Effector memory CD4-positive, alpha-beta T cell (primary cell): ENCODE measurements around the gene PJVK.
A peak's percentile ranks its signal among the peaks of the same experiment; 100 is the strongest.
"Not testable (repeated sequence)": the region's sequence is repeated elsewhere in the genome, so short reads cannot be mapped to it uniquely, and the experiment has no call there.

Experiments
- DNase-seq, 3 donors: peaks; one replicate each; pipeline ENCODE4 v3.0.0-alpha.2; 2020
- H3K27ac ChIP-seq: 2 replicates; pipeline ENCODE4 v1.7.0; 2013; ENCODE audit warnings: mild to moderate bottlenecking, low read length, moderate library complexity; ENCODE audit not compliant: insufficient read depth, poor library complexity, severe bottlenecking
- H3K27me3 ChIP-seq: replicated peaks from 2 replicates; pipeline ENCODE4 v1.7.0; 2013; ENCODE audit warnings: mild to moderate bottlenecking, low read length; ENCODE audit not compliant: insufficient read depth, control insufficient read depth, poor library complexity, severe bottlenecking
- H3K36me3 ChIP-seq: 2 replicates; pipeline ENCODE4 v1.7.0; 2013; ENCODE audit warnings: mild to moderate bottlenecking, low read length, moderate library complexity; ENCODE audit not compliant: control insufficient read depth, insufficient read depth
- H3K4me1 ChIP-seq: 2 replicates; pipeline ENCODE4 v1.7.0; 2013; ENCODE audit warnings: low read length, mild to moderate bottlenecking; ENCODE audit not compliant: control insufficient read depth, insufficient read depth, poor library complexity, severe bottlenecking
- H3K4me3 ChIP-seq: 2 replicates; pipeline ENCODE4 v1.7.0; 2013; ENCODE audit warnings: low read length, low read depth, mild to moderate bottlenecking; ENCODE audit not compliant: insufficient read depth, poor library complexity, severe bottlenecking
- H3K9me3 ChIP-seq: 2 replicates; pipeline ENCODE4 v1.7.0; 2013; ENCODE audit warnings: mild to moderate bottlenecking, low read length, moderate library complexity; ENCODE audit not compliant: control insufficient read depth

The PJVK gene

GRCh38 chr2:178457390-178457886 is 6.3 kb downstream of the PJVK start:
- Histone ChIP-seq H3K27me3 (no peaks in the 10 kb centered on the region), H3K9me3 (no peaks in the 10 kb centered on the region), H3K4me1 (no peaks in the 10 kb centered on the region), H3K36me3 (no peaks in the 10 kb centered on the region), H3K4me3 (no peak overlapping the region), H3K27ac (no peak overlapping the region)
- DNase-seq, result no peak

- no peaks in the 10 kb centered on the region for H3K27me3 ChIP-seq
- H3K4me1 ChIP-seq, result no peaks in the 10 kb centered on the region
- H3K4me3 ChIP-seq, result no peak overlapping the region
- DNase-seq, result no peak
- no peaks in the 10 kb centered on the region for H3K9me3 ChIP-seq
- no peaks in the 10 kb centered on the region for H3K36me3 ChIP-seq
- H3K27ac ChIP-seq, result no peak overlapping the region
Observed at GRCh38 chr2:178469219-178469849, 18.2 kb downstream of the PJVK start.

- H3K36me3 ChIP-seq, DNase-seq, H3K4me1 ChIP-seq, H3K9me3 ChIP-seq, H3K27me3 ChIP-seq, H3K27ac ChIP-seq, H3K4me3 ChIP-seq: not testable (repeated sequence)
Observed at GRCh38 chr2:178471313-178471712, 20.1 kb downstream of the PJVK start.

- no peaks in the 10 kb centered on the region for H3K9me3 ChIP-seq
- H3K27me3 ChIP-seq, result no peaks in the 10 kb centered on the region
- DNase-seq, result no peak
- no peaks in the 10 kb centered on the region for H3K36me3 ChIP-seq
- no peak overlapping the region for H3K4me3 ChIP-seq
- no peaks in the 10 kb centered on the region for H3K4me1 ChIP-seq
- H3K27ac ChIP-seq, result no peak overlapping the region
Observed at GRCh38 chr2:178473373-178473772, 22.2 kb downstream of the PJVK start.

- Histone ChIP-seq H3K27me3 (no peaks in the 10 kb centered on the region), H3K4me1 (no peaks in the 10 kb centered on the region), H3K9me3 (no peaks in the 10 kb centered on the region), H3K36me3 (no peaks in the 10 kb centered on the region), H3K4me3 (no peak overlapping the region), H3K27ac (no peak overlapping the region)
- DNase-seq, result no peak
Observed at GRCh38 chr2:178473931-178474330, 22.8 kb downstream of the PJVK start.

GRCh38 chr2:178474560-178474959 is 23.4 kb downstream of the PJVK start:
- Histone ChIP-seq H3K36me3 (no peaks in the 10 kb centered on the region), H3K27me3 (no peaks in the 10 kb centered on the region), H3K9me3 (no peaks in the 10 kb centered on the region), H3K4me3 (no peak overlapping the region), H3K4me1 (no peaks in the 10 kb centered on the region), H3K27ac (no peak overlapping the region)
- no peak for DNase-seq

GRCh38 chr2:178476477-178476876 is 25.3 kb downstream of the PJVK start:
- no peaks in the 10 kb centered on the region for H3K36me3 ChIP-seq
- no peak overlapping the region for H3K4me3 ChIP-seq
- no peak for DNase-seq
- peaks cover 3% of the 10 kb centered on the region for H3K4me1 ChIP-seq
- no peaks in the 10 kb centered on the region for H3K9me3 ChIP-seq
- no peak overlapping the region for H3K27ac ChIP-seq
- H3K27me3 ChIP-seq, result no peaks in the 10 kb centered on the region

- Histone ChIP-seq H3K4me1 (peaks cover 12% of the 10 kb centered on the region), H3K27ac (peak overlapping the region; percentile 84), H3K36me3 (no peaks in the 10 kb centered on the region), H3K27me3 (no peaks in the 10 kb centered on the region), H3K4me3 (no peak overlapping the region), H3K9me3 (no peaks in the 10 kb centered on the region)
- DNase-seq, result no peak
Observed at GRCh38 chr2:178477443-178478129, 26.4 kb downstream of the PJVK start.

- no peak for DNase-seq
- Histone ChIP-seq H3K9me3 (no peaks in the 10 kb centered on the region), H3K27ac (peak overlapping the region; percentile 84), H3K4me3 (peak overlapping the region; percentile 71), H3K36me3 (no peaks in the 10 kb centered on the region), H3K27me3 (no peaks in the 10 kb centered on the region), H3K4me1 (peaks cover 16% of the 10 kb centered on the region)
Observed at GRCh38 chr2:178478130-178478438, 26.9 kb downstream of the PJVK start.

GRCh38 chr2:178478439-178479274 is 27.5 kb downstream of the PJVK start, which contains the start of gene FKBP7:
TSS of gene FKBP7 (minus strand) at chr2:178478600. CDS start at chr2:178478499, 101 bp downstream.
- H3K27me3 ChIP-seq, result no peaks in the 10 kb centered on the region
- H3K4me1 ChIP-seq, result peaks cover 16% of the 10 kb centered on the region
- no peaks in the 10 kb centered on the region for H3K36me3 ChIP-seq
- peak within 1 kb of the TSS; percentile 71 for H3K4me3 ChIP-seq
- peak; percentile 79 to 82 (median 80) for DNase-seq
- peak within 1 kb of the TSS; percentile 84 for H3K27ac ChIP-seq
- no peaks in the 10 kb centered on the region for H3K9me3 ChIP-seq
